Measurements from ENCODE around the gene SGMS1. TPM values are rescaled to one million over a fixed set of nuclear protein-coding genes. Genes with fewer than 3 reads are reported as not detected.

SGMS1 gene
- total and polyA plus RNA-seq, 2 donors from 2014 or later, result 13.6 to 100 TPM

GRCh38 chr10:50395271-50395670 is 228.5 kb downstream of the SGMS1 start:
- TF ChIP-seq CTCF (IDR thresholded peaks at IDR 0.05; ENCODE audit: borderline replicate concordance, extremely low read depth, insufficient read depth), result no peak
- Histone ChIP-seq H3K4me3 (ENCODE audit: low read length in 3 of 3) (no peak overlapping the region), H3K36me3 (ENCODE audit: control insufficient read depth in 2 of 3, insufficient read depth in 3 of 3, low read length in 3 of 3) (no peaks in the 10 kb centered on the region), H3K27ac (ENCODE audit: low read depth in 2 of 2, low read length in 2 of 2) (no peak overlapping the region), H3K9me3 (ENCODE audit: control insufficient read depth in 2 of 3, insufficient read depth in 1 of 3, low read length in 3 of 3) (no peaks in the 10 kb centered on the region), H3K4me1 (ENCODE audit: control insufficient read depth in 2 of 3, insufficient read depth in 2 of 3, low read depth in 1 of 3, low read length in 3 of 3) (peaks cover 0 to 4% (median 0%) of the 10 kb centered on the region in 3 donors), H3K9ac (ENCODE audit: low read length in 3 of 3) (no peak overlapping the region), H3K27me3 (ENCODE audit: control insufficient read depth, insufficient read depth, low read length) (no peaks in the 10 kb centered on the region)
- DNase-seq (no peak), FAIRE-seq (no peak)
- intact Hi-C loops (cut with DNase I), result no loop called here

- no peak for FAIRE-seq
- Histone ChIP-seq H3K9me3 (ENCODE audit: control insufficient read depth in 2 of 3, insufficient read depth in 1 of 3, low read length in 3 of 3) (no peaks in the 10 kb centered on the region), H3K4me1 (ENCODE audit: control insufficient read depth in 2 of 3, insufficient read depth in 2 of 3, low read depth in 1 of 3, low read length in 3 of 3) (peaks cover 0 to 4% (median 0%) of the 10 kb centered on the region in 3 donors), H3K4me3 (ENCODE audit: low read length in 3 of 3) (no peak overlapping the region), H3K27me3 (ENCODE audit: control insufficient read depth, insufficient read depth, low read length) (no peaks in the 10 kb centered on the region), H3K27ac (ENCODE audit: low read depth in 2 of 2, low read length in 2 of 2) (no peak overlapping the region), H3K36me3 (ENCODE audit: control insufficient read depth in 2 of 3, insufficient read depth in 3 of 3, low read length in 3 of 3) (no peaks in the 10 kb centered on the region), H3K9ac (ENCODE audit: low read length in 3 of 3) (no peak overlapping the region)
- intact Hi-C loops (cut with DNase I), result no loop called here
- no peak for DNase-seq
- no peak for TF ChIP-seq CTCF (IDR thresholded peaks at IDR 0.05; ENCODE audit: borderline replicate concordance, extremely low read depth, insufficient read depth)
Observed at GRCh38 chr10:50394832-50395231, 228.9 kb downstream of the SGMS1 start.

GRCh38 chr10:50393784-50394467 is 229.8 kb downstream of the SGMS1 start:
- H3K36me3 ChIP-seq (ENCODE audit: control insufficient read depth in 2 of 3, insufficient read depth in 3 of 3, low read length in 3 of 3), result no peaks in the 10 kb centered on the region
- no peak for TF ChIP-seq CTCF (IDR thresholded peaks at IDR 0.05; ENCODE audit: borderline replicate concordance, extremely low read depth, insufficient read depth)
- no peaks in the 10 kb centered on the region for H3K27me3 ChIP-seq (ENCODE audit: control insufficient read depth, insufficient read depth, low read length)
- FAIRE-seq, result no peak
- H3K9me3 ChIP-seq (ENCODE audit: control insufficient read depth in 2 of 3, insufficient read depth in 1 of 3, low read length in 3 of 3), result no peaks in the 10 kb centered on the region
- intact Hi-C loops (cut with DNase I), result no loop called here
- H3K27ac ChIP-seq (ENCODE audit: low read depth in 2 of 2, low read length in 2 of 2), result no peak overlapping the region
- H3K4me3 ChIP-seq (ENCODE audit: low read length in 3 of 3), result no peak overlapping the region
- H3K9ac ChIP-seq (ENCODE audit: low read length in 3 of 3), result no peak overlapping the region
- H3K4me1 ChIP-seq (ENCODE audit: control insufficient read depth in 2 of 3, insufficient read depth in 2 of 3, low read depth in 1 of 3, low read length in 3 of 3), result peaks cover 0 to 4% (median 0%) of the 10 kb centered on the region in 3 donors
- no peak for DNase-seq
